HG03432 (cell line): ENCODE results near the gene OASL.

ENCODE experiments used
- ATAC-seq: cut with Tn5 transposase; IDR thresholded peaks from one replicate; pipeline ENCODE4 v1.9.1; 2021; ENCODE audit warnings: mild to moderate bottlenecking, moderate library complexity; ENCODE audit not compliant: unreplicated experiment

The OASL gene

GRCh38 chr12:121017966-121018491 lies 21.0 kb downstream of the OASL start:
- ATAC-seq = no peak

GRCh38 chr12:121015825-121016766 lies 22.9 kb downstream of the OASL start, which contains the start of gene C12orf43:
TSS of gene C12orf43 (minus strand) at chr12:121016487. CDS start at chr12:121016474, 13 bp downstream.
- ATAC-seq = peak; percentile 96

DNA sequence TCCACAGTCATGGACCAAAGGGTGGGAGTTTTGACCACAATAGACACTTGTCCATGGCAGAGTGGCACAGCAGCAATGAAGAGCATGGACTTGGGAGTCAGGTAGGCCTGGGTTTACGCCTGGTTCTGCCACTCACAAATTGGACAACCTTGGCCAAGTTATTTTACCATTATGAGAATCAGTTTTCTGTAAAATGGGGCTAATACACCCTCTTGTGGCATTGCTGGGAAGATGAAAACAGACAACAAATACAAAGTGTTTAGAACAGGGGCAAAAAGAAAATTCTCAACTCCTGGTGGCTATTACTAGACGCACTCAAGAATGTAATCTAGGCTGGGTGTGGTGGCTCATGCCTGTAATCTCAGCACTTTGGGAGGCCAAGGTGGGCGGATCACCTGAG lies 25.3 kb downstream of the OASL start:
- no peak for ATAC-seq

DNA sequence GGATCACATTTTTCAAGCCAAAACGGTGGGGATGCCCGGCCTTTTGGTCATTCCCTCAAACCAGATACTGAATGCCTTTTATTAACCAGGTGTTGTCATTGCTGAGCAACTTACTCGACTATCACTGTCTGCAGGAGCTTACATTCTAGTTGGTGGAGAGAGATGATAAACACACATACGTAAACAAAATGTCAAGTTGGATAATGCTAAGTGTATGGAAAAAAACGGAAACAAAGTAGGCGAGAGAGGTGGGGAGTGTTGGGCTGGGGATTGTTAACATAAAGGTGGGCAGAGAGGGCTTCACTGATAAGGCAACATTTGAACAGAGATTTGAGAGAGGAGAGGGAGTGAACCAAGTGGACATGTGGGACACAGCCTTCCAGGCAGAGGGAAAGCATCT lies 27.2 kb downstream of the OASL start:
- no peak for ATAC-seq

GRCh38 chr12:121010860-121011259 lies 28.2 kb downstream of the OASL start:
- ATAC-seq = no peak

DNA sequence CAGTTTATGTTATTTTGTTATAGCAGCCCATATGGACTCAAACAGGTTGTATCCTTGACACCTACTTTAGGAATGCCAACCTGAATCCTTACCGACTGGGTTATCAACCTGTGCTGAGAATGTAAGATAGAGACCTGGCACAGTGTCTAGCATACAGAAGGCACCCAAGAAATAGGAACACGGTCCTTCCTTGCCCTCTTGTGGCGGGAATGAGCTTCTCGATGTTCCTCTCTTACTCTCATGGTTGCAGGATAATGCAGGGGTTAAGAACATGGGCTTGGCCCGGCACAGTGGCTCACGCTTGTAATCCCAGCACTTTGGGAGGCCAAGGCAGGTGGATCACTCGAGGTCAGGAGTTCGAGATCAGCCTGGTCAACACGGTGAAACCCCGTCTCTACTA lies 29.3 kb downstream of the OASL start:
- no peak for ATAC-seq

- no peak for ATAC-seq
Measured at GRCh38 chr12:121008347-121009098, 30.5 kb downstream of the OASL start.

GRCh38 chr12:121005346-121005815 lies 33.7 kb downstream of the OASL start:
- no peak for ATAC-seq

DNA sequence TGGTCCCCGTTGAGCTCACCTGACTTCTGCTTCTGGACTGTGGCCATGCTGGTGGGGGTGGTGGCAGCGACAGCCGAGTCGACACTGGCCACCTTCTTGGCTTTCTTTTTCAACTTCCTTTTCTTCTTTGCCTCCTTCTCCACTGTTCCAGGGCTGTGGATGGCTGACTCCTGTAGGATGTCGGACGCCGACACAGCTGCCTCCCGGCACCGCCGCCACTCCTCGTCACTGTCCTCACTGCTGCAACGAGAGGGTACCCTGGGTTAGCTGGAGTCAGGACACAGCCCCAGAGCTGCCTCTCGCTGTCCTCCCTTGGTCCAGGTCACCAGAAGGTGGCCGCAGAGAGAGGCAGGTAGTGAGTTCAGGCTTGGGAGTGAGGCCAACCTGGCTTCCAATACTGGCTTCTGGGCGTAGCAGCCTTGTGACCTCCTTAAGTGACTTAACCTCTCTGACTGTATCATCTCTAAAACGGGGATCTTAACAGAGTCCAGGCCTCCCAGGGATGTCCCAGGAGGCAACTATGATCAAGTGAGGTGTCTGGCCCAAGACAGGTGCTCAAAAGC lies 34.7 kb downstream of the OASL start:
- no peak for ATAC-seq

DNA sequence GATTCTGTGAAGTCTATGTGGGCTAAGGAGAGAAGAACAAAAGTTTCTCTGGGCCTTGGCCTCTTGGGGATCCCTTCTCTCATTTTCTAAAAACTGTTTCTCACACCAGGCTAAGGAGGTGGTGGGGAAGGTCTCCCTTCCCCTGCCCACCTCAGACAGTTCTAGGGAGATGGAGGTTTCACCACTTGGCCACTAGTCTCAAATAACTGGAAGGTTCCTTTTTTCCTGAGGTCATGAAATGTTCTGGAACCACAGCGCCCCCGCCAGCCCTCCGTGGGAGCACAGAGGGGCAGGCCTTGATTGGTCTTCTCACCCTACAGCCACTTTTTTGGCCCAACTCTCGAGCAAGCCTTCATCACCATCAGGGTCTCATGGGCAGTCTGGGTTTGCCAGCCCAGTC lies 35.4 kb downstream of the OASL start:
- ATAC-seq = no peak

DNA sequence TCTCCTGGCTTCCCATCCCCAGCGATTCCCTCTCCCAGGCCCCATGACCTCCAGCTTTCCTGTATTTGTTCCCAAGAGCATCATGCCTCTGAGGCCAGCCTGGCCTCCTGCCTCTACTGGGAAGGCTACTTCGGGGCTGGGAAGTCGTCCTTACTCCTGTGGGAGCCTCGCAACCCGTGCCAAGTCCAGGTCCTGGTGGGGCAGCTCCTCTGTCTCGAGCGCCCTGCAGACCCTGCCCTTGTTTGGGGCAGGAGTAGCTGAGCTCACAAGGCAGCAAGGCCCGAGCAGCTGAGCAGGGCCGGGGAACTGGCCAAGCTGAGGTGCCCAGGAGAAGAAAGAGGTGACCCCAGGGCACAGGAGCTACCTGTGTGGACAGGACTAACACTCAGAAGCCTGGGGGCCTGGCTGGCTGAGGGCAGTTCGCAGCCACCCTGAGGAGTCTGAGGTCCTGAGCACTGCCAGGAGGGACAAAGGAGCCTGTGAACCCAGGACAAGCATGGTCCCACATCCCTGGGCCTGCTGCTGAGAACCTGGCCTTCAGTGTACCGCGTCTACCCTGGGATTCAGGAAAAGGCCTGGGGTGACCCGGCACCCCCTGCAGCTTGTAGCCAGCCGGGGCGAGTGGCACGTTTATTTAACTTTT lies 37.1 kb downstream of the OASL start:
- ATAC-seq = no peak

DNA sequence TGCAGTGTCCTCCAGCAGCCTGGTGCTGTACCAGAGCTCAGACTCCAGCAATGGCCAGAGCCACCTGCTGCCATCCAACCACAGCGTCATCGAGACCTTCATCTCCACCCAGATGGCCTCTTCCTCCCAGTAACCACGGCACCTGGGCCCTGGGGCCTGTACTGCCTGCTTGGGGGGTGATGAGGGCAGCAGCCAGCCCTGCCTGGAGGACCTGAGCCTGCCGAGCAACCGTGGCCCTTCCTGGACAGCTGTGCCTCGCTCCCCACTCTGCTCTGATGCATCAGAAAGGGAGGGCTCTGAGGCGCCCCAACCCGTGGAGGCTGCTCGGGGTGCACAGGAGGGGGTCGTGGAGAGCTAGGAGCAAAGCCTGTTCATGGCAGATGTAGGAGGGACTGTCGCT lies 38.0 kb downstream of the OASL start:
- ATAC-seq = no peak

- no peak for ATAC-seq
Measured at GRCh38 chr12:121000530-121000929, 38.5 kb downstream of the OASL start.

DNA sequence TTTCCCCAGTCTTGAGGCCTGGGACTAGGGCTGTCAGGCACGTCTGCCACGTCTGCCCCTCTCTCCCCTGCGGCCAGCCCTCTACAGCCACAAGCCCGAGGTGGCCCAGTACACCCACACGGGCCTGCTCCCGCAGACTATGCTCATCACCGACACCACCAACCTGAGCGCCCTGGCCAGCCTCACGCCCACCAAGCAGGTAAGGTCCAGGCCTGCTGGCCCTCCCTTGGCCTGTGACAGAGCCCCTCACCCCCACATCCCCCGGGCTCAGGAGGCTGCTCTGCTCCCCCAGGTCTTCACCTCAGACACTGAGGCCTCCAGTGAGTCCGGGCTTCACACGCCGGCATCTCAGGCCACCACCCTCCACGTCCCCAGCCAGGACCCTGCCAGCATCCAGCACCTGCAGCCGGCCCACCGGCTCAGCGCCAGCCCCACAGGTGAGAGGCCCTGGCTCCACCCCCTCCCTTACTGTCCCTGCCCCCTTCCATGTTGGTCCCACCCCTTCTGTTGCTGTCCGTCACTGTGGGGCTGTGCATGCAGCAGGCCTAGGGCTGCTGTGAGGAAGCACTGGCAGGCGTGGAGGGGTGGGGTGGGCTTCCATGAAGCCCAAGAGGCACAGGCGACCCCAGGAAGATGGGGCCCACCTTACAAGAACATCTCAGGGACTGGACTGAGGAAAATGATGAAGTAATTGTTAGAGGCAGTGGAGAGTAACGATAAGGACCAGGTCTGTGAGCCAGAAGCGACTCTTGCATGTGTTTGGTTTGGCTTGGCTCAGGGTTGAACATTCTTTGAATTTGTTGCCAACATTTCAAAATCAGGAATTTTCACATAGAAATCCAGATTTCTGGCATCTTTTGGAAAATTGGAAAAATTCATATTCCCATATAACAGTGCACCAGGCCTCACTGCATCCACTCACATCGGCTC lies 39.6 kb downstream of the OASL start:
- ATAC-seq = no peak

- no peak for ATAC-seq
Measured at GRCh38 chr12:120998435-120998834, 40.6 kb downstream of the OASL start.

DNA sequence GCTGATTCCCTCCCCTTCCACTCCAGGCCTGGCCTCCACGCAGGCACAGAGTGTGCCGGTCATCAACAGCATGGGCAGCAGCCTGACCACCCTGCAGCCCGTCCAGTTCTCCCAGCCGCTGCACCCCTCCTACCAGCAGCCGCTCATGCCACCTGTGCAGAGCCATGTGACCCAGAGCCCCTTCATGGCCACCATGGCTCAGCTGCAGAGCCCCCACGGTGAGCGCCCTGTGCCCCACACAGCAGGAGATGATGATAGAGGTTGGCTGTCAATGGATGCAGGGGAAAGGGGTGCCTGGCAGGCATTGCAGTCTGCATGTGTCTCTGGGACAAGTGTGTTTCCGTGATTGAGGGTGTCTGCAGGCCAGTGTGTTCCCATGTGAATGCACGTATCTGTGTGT lies 41.6 kb downstream of the OASL start:
- no peak for ATAC-seq

DNA sequence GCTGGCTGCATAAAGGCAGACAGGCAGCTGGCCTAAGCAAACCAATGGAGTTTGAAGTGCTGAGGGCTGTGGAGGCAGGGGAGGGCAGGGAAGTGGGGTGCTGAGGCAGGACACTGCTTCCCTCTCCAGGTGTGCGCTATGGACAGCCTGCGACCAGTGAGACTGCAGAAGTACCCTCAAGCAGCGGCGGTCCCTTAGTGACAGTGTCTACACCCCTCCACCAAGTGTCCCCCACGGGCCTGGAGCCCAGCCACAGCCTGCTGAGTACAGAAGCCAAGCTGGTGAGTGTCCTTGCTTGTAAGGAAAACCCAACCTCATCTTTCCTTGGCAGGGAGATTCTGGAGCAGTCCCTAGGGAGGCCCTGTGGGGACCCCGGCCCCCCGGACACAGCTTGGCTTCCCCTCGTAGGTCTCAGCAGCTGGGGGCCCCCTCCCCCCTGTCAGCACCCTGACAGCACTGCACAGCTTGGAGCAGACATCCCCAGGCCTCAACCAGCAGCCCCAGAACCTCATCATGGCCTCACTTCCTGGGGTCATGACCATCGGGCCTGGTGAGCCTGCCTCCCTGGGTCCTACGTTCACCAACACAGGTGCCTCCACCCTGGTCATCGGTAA lies 42.8 kb downstream of the OASL start:
- no peak for ATAC-seq

DNA sequence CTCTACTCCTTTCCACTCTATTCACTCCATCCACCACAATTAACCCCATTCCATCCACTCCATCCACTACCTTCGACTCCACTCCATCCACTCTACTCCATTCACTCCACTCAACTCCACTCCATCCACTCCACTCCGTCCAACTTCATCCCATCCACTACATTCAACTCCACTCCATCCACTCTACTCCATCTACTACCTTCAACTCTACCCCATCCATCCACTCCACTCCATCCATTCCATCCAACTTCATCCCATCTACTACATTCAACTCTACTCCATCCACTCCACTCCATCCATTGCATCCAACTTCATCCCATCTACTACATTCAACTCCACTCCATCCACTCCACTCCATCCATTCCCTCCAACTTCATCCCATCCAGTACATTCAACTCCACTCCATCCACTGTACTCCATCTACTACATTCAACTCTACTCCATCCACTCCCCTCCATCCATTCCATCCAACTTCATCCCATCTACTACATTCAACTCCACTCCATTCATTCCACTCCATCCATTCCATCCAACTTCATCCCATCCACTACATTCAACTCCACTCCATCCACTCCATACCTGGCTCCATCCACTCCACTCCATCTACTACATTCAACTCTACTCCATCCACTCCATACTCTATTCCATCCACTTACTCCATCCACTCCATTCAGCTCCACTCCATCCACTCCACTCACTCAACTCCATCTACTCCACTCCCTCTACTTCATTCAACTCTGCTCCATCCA lies 44.3 kb downstream of the OASL start:
- no peak for ATAC-seq

GRCh38 chr12:120994059-120994458 lies 45.0 kb downstream of the OASL start:
- no peak for ATAC-seq
